ENCODE data around the gene ODC1.

GRCh38 chr2:10392100-10392499, 56.0 kb downstream of the ODC1 start:
- TF ChIP-seq POLR2A (IDR thresholded peaks at IDR 0.05) (no peak), CTCF (IDR thresholded peaks at IDR 0.05 in 8 of 11, conservative IDR thresholded peaks at IDR 0.05 in 3 of 11) (no peak), POLR2AphosphoS5 (IDR thresholded peaks at IDR 0.05) (no peak)

All from spleen (tissue), 7 donors.